Measurements from ENCODE around the gene C8A.

DNA sequence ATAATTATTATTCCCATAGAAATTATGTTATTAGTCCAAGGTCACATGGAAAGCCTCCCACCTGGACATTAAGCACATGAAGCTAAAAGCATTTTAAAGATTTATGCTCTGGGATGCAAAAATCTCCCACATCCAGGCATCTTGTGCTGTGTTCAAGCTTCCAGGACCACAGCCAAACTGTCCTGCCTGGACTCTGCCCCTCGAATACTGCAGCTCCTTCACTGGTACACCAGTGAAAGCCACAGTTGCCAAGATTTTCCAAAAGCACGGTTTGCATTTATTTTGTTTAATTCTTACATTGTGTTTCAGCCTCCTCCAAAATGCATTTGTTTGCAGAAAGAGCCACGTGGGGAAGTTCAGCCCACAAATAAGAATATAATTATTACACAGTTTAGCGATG lies 72.6 kb downstream of the C8A start:
- TF ChIP-seq POLR2A (IDR thresholded peaks at IDR 0.05; ENCODE audit: low read length) (no peak), GATA1 (IDR thresholded peaks at IDR 0.05; ENCODE audit: low read depth, low read length) (no peak)

Measured in erythroblast (primary cell).